Heart left ventricle (tissue), 16 donors: ENCODE measurements around the gene KCNE2. TPM values are rescaled to one million over a fixed set of nuclear protein-coding genes. Genes with fewer than 3 reads are reported as not detected.

Experiments used
- ATAC-seq, 4 donors: fragments of 200-7000 bp; cut with Tn5 transposase; one replicate each; pipeline ENCODE4 v1.9.1; 2020 to 2022; ENCODE audit warnings: moderate library complexity in 4 of 4, mild to moderate bottlenecking in 3 of 4, moderate number of reproducible peaks in 1 of 4
- DNase-seq, 5 donors: peaks; one replicate each; pipeline ENCODE4 v3.0.0-alpha.2; 2020
- H3K27ac ChIP-seq, 12 donors: fragments of 200-600 bp; sonication (generic) in 4 of 12; one replicate each; pipeline versions ENCODE4 v1.5.0 to v1.8.0; 2016 to 2022; ENCODE audit warnings: mild to moderate bottlenecking in 2 of 12
- H3K27me3 ChIP-seq, 9 donors: fragments of 200-600 bp; sonication (generic) in 2 of 9; one replicate each; pipeline versions ENCODE4 v1.5.1 to v1.8.0; 2016 to 2022; ENCODE audit warnings: mild to moderate bottlenecking in 3 of 9
- H3K36me3 ChIP-seq, 9 donors: fragments of 200-600 bp; sonication (generic) in 2 of 9; one replicate each; pipeline versions ENCODE4 v1.5.0 to v1.8.0; 2018 to 2022; ENCODE audit warnings: mild to moderate bottlenecking in 2 of 9
- H3K4me1 ChIP-seq, 12 donors: fragments of 200-600 bp; sonication (generic) in 4 of 12; one replicate each; pipeline versions ENCODE4 v1.5.0 to v1.8.0; 2016 to 2022; ENCODE audit warnings: mild to moderate bottlenecking in 3 of 12
- H3K4me3 ChIP-seq, 12 donors: fragments of 200-600 bp; sonication (generic) in 4 of 12; one replicate each; pipeline versions ENCODE4 v1.5.0 to v1.8.0; 2017 to 2022; ENCODE audit warnings: mild to moderate bottlenecking in 9 of 12, moderate library complexity in 4 of 12
- H3K9me3 ChIP-seq, 12 donors: fragments of 200-600 bp; sonication (generic) in 4 of 12; one replicate each; pipeline versions ENCODE4 v1.5.0 to v1.8.0; 2016 to 2022; ENCODE audit warnings: mild to moderate bottlenecking in 1 of 12
- POLR2A ChIP-seq, 2 donors: fragments of 450-650 bp; IDR thresholded peaks; one replicate each; pipeline ENCODE4 v1.6.1; 2017; ENCODE audit warnings: antibody characterized with exemption in 2 of 2, mild to moderate bottlenecking in 2 of 2, moderate library complexity in 2 of 2
- WGBS, 4 donors: extraction: QIAGEN DNeasy Blood & Tissue Kit in 2 of 4; methylation state at CpG; one replicate each; pipeline versions ENCODE4 v1.1.5 to v1.1.7; 2013 to 2018; 5-methylcytosine and 5-hydroxymethylcytosine counted together
- intact Hi-C, 10 donors: fragments of 100-400 bp; cut with DNase I; formaldehyde crosslinking; loops; one replicate each; pipeline versions ENCODE4 v1.11.1 to v1.14.2; 2022
- polyA plus RNA-seq, 2 donors: library from polyadenylated mRNA; stranded (reverse); fragments of 200-250 nt; gene quantifications; one replicate each; pipeline ENCODE4 v1.2.3, GENCODE V29; 2013
- total RNA-seq, 9 donors: library from RNA; depleted of rRNA in 2 of 9; stranded (reverse); fragments of >200 nt in 2 of 9; fragmentation: NEBNext Ultra II Directional in 3 of 9; extraction: Animal tissue kit (Norgen Biotek cat#: 25700) in 3 of 9; gene quantifications; one replicate each; pipeline versions ENCODE4 v1.1.0 to v1.2.4, GENCODE V29; 2016 to 2023
- TF ChIP-seq, protein P1 (sequence below), 12 donors: fragments of 200-600 bp; sonication (generic) in 4 of 12; IDR thresholded peaks; one replicate each; pipeline versions ENCODE4 v1.5.0 to v1.8.0; 2018 to 2022; ENCODE audit warnings: antibody characterized with exemption in 12 of 12, mild to moderate bottlenecking in 5 of 12
- donor health status: ischemic (EF 13 %, LVEDD 7.1; RV severe dilation, severe dysfunction).
- donor health status: healthy with polysubstance abuse.
- donor health status: DM: no; HTN: yes; CAD: no.
- donor health status: DM: no; HTN: no; CAD: no.
- donor health status: ischemic (EF 25% LVEDD 6.9; RV normal size, moderate dysfunction).
- donor health status: ischemic (EF 25% LVEDD 5.7; RV mildly dilated, moderate dysfunction).
- donor health status: healthy.
- donor health status: DM: yes; HTN: yes; CAD: no.
- donor health status: ischemic (EF 35%, LVEDD 5.7; RV mildly dilated, moderate dysfunction).
- donor health status: nonischemic (EF 11% LVEDD 7.7; RV severe dilation, severe dysfunction).
- donor health status: DM: yes; HTN: yes; CAD: no.
- donor health status: PGD.
- donor health status: ischemic (EF 29% LVEDD 5.4; RV normal size, mild dysfunction).
- donor health status: nonischemic (EF 23%, LVEDD 6.1; RV moderate dilation, normal function).

KCNE2 gene
- total and polyA plus RNA-seq, 11 donors: 0.07 TPM; not detected in 10

DNA sequence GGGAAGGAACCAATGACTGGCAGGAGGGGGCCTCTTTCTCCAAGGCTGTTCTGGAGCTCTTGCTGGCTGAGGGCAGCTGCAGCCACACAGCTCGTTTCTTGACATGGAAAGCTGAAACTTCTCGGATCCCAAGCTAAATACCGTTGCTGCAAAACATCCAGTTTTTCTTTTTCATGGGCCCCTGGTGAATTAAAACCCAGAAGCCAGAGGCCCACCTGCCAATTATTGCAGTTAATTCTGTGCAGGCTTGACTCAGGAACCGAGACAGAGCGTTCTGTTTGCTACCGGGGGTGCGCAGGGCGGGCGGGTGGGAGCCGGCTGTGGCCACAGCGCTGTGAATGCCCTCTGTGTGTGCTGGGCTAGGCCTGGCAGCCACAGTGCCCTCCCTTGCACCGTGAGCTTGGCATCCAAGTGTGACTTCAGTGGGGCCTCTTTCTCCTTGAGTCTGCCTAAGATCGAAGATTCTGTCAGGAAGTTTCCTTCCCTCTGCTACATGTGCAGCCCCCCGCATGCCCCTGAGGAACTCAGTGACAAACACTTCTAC is 19.9 kb upstream of the KCNE2 start:
- DNase-seq (peak in 1 of 5 donors; percentile 41), ATAC-seq (peak in 1 of 4 donors; percentile 23)
- Histone ChIP-seq H3K4me3 (no peak overlapping the region), H3K9me3 (peaks cover 0 to 2% (median 0%) of the 10 kb centered on the region in 12 donors), H3K27ac (peak overlapping the region in 5 of 12 donors; percentile 17 to 60 (median 39)), H3K4me1 (peaks cover 0 to 43% (median 14%) of the 10 kb centered on the region in 12 donors), H3K36me3 (no peaks in the 10 kb centered on the region), H3K27me3 (no peaks in the 10 kb centered on the region)
- WGBS, 4 donors: 77 to 86% (median 83%) methylated on average over 12 to 14 of the region's 14 CpGs
- no peak for TF ChIP-seq POLR2A (IDR thresholded peaks at IDR 0.05)
- TF ChIP-seq, protein P1, sequence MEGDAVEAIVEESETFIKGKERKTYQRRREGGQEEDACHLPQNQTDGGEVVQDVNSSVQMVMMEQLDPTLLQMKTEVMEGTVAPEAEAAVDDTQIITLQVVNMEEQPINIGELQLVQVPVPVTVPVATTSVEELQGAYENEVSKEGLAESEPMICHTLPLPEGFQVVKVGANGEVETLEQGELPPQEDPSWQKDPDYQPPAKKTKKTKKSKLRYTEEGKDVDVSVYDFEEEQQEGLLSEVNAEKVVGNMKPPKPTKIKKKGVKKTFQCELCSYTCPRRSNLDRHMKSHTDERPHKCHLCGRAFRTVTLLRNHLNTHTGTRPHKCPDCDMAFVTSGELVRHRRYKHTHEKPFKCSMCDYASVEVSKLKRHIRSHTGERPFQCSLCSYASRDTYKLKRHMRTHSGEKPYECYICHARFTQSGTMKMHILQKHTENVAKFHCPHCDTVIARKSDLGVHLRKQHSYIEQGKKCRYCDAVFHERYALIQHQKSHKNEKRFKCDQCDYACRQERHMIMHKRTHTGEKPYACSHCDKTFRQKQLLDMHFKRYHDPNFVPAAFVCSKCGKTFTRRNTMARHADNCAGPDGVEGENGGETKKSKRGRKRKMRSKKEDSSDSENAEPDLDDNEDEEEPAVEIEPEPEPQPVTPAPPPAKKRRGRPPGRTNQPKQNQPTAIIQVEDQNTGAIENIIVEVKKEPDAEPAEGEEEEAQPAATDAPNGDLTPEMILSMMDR (IDR thresholded peaks at IDR 0.05): no peak
- intact Hi-C loops: loop anchor here in 1 of 10 donors (5.0 kb wide), 1 partner anchor 407 kb away; no protein-coding TSS in a partner anchor

DNA sequence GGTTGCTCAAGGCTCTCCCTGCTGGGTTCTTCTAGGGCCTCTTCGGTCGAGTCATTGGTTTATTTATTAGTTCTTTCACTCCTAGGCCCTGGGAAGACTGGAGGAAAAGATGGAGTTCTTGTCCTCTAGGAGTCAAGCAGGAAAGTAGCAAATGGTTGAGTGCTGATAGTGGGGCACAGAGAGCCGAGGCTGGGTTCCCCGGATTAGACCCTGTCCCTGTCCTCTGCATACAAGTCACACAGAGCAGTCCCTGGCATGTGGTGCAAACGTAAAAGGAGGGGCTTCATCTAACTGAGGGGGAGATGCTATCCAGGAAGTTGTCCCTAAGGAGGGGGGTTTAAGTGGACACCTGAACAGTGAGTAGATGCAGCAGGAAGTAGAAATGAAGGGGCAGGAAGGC is 19.2 kb upstream of the KCNE2 start:
- WGBS, 4 donors: 87 to 92% (median 91%) methylated on average over 5 of the region's 5 CpGs
- intact Hi-C loops: loop anchor here in 1 of 10 donors (5.0 kb wide), 1 partner anchor 407 kb away; no protein-coding TSS in a partner anchor
- Histone ChIP-seq H3K27ac (peak overlapping the region in 5 of 12 donors; percentile 17 to 73 (median 56)), H3K27me3 (no peaks in the 10 kb centered on the region), H3K4me3 (no peak overlapping the region), H3K36me3 (no peaks in the 10 kb centered on the region), H3K9me3 (peaks cover 0 to 2% (median 0%) of the 10 kb centered on the region in 12 donors), H3K4me1 (peaks cover 0 to 43% (median 14%) of the 10 kb centered on the region in 12 donors)
- DNase-seq: no peak
- ATAC-seq: no peak
- TF ChIP-seq, protein P1 (IDR thresholded peaks at IDR 0.05): no peak
- no peak for TF ChIP-seq POLR2A (IDR thresholded peaks at IDR 0.05)

DNA sequence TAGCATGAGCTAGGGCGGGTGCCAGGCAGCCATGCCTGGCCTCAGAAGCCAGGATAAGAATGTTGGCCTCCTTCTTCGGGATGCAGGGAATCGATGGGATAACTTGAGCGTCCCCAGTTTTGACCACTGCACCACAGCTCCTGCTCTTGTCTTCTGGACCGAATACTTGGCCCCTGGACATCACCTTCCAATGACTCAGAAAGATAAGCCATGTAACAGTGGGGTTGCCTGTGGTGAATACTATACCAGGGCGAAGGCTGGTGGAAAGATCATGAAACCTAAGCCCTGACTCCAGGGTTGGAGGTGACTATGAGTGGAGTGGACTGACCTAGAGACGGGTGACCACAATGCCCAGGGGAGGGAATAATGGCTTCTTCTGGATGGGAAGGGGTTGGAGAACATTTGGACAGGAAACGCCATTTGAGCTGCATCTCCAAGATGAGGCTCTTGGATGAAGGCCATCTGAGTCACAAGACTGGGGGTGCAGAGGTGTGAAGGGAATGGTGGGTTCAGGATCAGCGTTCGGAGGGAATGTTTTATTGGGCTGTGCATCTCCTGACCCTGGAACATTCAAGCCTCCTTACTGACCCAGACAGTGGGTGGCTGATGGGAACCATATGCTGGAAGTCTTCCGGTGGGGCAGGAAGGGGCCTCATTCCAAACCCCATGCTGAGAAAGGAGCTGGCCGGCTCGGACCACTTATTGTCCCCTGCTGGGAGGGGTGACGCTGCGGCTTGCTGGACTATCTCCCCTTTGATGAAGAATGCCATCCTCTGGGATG is 18.5 kb upstream of the KCNE2 start:
- ATAC-seq (peak in 3 of 4 donors; percentile 32 to 53 (median 46)), DNase-seq (peak in 4 of 5 donors; percentile 45 to 49 (median 47))
- intact Hi-C loops: loop anchor here in 9 of 10 donors (5.0 kb wide), 6 partner anchors 48 to 273 kb away; partner anchors contain the start of genes MRPS6 (in 4 of the 9) and SLC5A3 (in 4 of the 9)
- Histone ChIP-seq H3K9me3 (peaks cover 0 to 2% (median 0%) of the 10 kb centered on the region in 12 donors), H3K36me3 (no peaks in the 10 kb centered on the region), H3K4me1 (peaks cover 0 to 43% (median 14%) of the 10 kb centered on the region in 12 donors), H3K27ac (peak overlapping the region in 7 of 12 donors; percentile 13 to 73 (median 60)), H3K27me3 (no peaks in the 10 kb centered on the region), H3K4me3 (no peak overlapping the region)
- no peak for TF ChIP-seq POLR2A (IDR thresholded peaks at IDR 0.05)
- TF ChIP-seq, protein P1 (IDR thresholded peaks at IDR 0.05): no peak
- 62 to 70% (median 67%) methylated on average over 14 to 15 of the region's 15 CpGs for WGBS, 4 donors

DNA sequence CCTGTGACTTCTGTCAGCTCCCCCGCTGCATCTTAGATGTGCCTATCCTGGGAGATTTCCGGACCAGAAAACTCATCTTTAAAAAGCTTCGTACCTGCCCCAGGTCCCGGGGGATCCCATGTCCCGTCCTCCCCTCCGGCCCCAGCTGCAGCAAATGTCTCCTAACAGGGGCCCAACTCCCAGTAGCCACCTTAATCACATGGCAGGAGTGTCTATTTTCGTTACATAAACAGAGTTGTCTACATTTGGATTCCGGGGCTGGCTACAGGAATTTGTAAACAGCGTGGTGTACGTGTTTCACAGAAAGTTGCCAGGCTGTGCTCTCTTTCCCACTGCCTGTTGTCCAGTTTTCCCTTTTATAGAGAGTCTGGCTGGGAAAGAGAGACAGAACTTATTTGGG is 17.9 kb upstream of the KCNE2 start:
- TF ChIP-seq, protein P1 (IDR thresholded peaks at IDR 0.05): no peak
- TF ChIP-seq POLR2A (IDR thresholded peaks at IDR 0.05): no peak
- H3K9me3 ChIP-seq: peaks cover 0 to 2% (median 0%) of the 10 kb centered on the region in 12 donors
- intact Hi-C loops: loop anchor here (2.0 to 5.0 kb wide), 9 partner anchors 49 to 421 kb away; partner anchors contain the start of genes MRPS6 (in 4 of the 10) and SLC5A3 (in 4 of the 10)
- ATAC-seq (peak in 3 of 4 donors; percentile 12 to 59 (median 28)), DNase-seq (no peak)
- no peaks in the 10 kb centered on the region for H3K36me3 ChIP-seq
- no peaks in the 10 kb centered on the region for H3K27me3 ChIP-seq
- H3K4me1 ChIP-seq: peaks cover 0 to 43% (median 14%) of the 10 kb centered on the region in 12 donors
- WGBS, 4 donors: 45 to 60% (median 47%) methylated on average over 9 to 10 of the region's 10 CpGs
- peak overlapping the region in 9 of 12 donors; percentile 8 to 73 (median 56) for H3K27ac ChIP-seq
- H3K4me3 ChIP-seq: no peak overlapping the region
